Measurements from ENCODE around the gene MTHFD1L.
"Not testable (repeated sequence)": the region's sequence is repeated elsewhere in the genome, so short reads cannot be mapped to it uniquely, and the experiment has no call there.

The MTHFD1L gene

GRCh38 chr6:151101816-151102694, 236.6 kb downstream of the MTHFD1L start:
- DNase-seq, result no peak

- DNase-seq, result no peak
Observed at GRCh38 chr6:151103266-151103665, 237.8 kb downstream of the MTHFD1L start.

- no peak for DNase-seq
Observed at GRCh38 chr6:151107897-151108427, 242.5 kb downstream of the MTHFD1L start.

- DNase-seq, result no peak
Observed at GRCh38 chr6:151108548-151108947, 243.0 kb downstream of the MTHFD1L start.

- DNase-seq, result no peak
Observed at GRCh38 chr6:151109361-151109760, 243.9 kb downstream of the MTHFD1L start.

GRCh38 chr6:151109869-151110575, 244.5 kb downstream of the MTHFD1L start:
- DNase-seq, result no peak

GRCh38 chr6:151110576-151110905, 245.0 kb downstream of the MTHFD1L start:
- no peak for DNase-seq

- DNase-seq, result no peak
Observed at GRCh38 chr6:151111670-151112069, 246.2 kb downstream of the MTHFD1L start.

GRCh38 chr6:151112130-151112529, 246.6 kb downstream of the MTHFD1L start:
- DNase-seq, result no peak

- DNase-seq, result not testable (repeated sequence)
Observed at GRCh38 chr6:151112884-151113283, 247.4 kb downstream of the MTHFD1L start.

- DNase-seq, result no peak
Observed at GRCh38 chr6:151113641-151114040, 248.1 kb downstream of the MTHFD1L start.

- no peak for DNase-seq
Observed at GRCh38 chr6:151118461-151119123, 253.1 kb downstream of the MTHFD1L start.

GRCh38 chr6:151119823-151120524, 254.5 kb downstream of the MTHFD1L start:
- DNase-seq, result no peak

GRCh38 chr6:151121900-151122299, 256.4 kb downstream of the MTHFD1L start:
- DNase-seq, result no peak

- not testable (repeated sequence) for DNase-seq
Observed at GRCh38 chr6:151123641-151124040, 258.1 kb downstream of the MTHFD1L start.

GRCh38 chr6:151125242-151125641, 259.7 kb downstream of the MTHFD1L start:
- not testable (repeated sequence) for DNase-seq

- not testable (repeated sequence) for DNase-seq
Observed at GRCh38 chr6:151125651-151126416, 260.3 kb downstream of the MTHFD1L start.

- DNase-seq, result not testable (repeated sequence)
Observed at GRCh38 chr6:151126417-151126724, 260.9 kb downstream of the MTHFD1L start.

- DNase-seq, result not testable (repeated sequence)
Observed at GRCh38 chr6:151127133-151127798, 261.8 kb downstream of the MTHFD1L start.

GRCh38 chr6:151128763-151129370, 263.4 kb downstream of the MTHFD1L start:
- DNase-seq, result no peak

GRCh38 chr6:151130329-151130728, 264.8 kb downstream of the MTHFD1L start:
- no peak for DNase-seq

All from activated CD4-positive, alpha-beta T cell treated with anti-CD3 and anti-CD28 coated beads for 4 hours (primary cell).